ENCODE measurements around the gene ASCL5.

DNA sequence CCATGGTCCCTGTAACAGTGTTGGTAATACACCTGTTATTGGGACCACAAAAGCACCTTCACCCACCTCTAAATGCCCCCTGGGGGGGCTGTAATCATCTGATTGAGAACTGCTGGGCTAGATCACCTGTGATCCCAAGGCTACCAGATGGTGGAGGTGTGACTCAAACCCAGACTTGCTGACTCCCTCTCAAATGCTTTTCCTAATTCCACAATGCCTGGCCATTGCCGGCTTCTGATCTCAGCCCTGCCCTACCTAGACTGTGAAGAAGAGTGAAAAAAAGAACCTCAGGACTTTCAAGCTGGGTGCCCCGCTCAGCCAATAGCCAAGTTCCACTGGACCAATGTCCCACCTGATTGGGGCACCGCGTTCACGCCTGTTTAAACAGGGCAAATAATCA, 17.7 kb upstream of the ASCL5 start:
- TF ChIP-seq TAF1 (IDR thresholded peaks at IDR 0.05; ENCODE audit: low read depth): no peak
- no peak for TF ChIP-seq CREB1 (IDR thresholded peaks at IDR 0.05; ENCODE audit: low read depth)
- TF ChIP-seq YY1 (IDR thresholded peaks at IDR 0.05; ENCODE audit: low read depth): no peak
- TF ChIP-seq EGR1 (IDR thresholded peaks at IDR 0.05): no peak
- TF ChIP-seq FOXM1 (IDR thresholded peaks at IDR 0.05; ENCODE audit: borderline replicate concordance, low read depth): no peak
- TF ChIP-seq EP300 (IDR thresholded peaks at IDR 0.05; ENCODE audit: borderline replicate concordance): no peak
- no peak for TF ChIP-seq RAD21 (IDR thresholded peaks at IDR 0.05; ENCODE audit: low read depth)
- TF ChIP-seq, protein P1, sequence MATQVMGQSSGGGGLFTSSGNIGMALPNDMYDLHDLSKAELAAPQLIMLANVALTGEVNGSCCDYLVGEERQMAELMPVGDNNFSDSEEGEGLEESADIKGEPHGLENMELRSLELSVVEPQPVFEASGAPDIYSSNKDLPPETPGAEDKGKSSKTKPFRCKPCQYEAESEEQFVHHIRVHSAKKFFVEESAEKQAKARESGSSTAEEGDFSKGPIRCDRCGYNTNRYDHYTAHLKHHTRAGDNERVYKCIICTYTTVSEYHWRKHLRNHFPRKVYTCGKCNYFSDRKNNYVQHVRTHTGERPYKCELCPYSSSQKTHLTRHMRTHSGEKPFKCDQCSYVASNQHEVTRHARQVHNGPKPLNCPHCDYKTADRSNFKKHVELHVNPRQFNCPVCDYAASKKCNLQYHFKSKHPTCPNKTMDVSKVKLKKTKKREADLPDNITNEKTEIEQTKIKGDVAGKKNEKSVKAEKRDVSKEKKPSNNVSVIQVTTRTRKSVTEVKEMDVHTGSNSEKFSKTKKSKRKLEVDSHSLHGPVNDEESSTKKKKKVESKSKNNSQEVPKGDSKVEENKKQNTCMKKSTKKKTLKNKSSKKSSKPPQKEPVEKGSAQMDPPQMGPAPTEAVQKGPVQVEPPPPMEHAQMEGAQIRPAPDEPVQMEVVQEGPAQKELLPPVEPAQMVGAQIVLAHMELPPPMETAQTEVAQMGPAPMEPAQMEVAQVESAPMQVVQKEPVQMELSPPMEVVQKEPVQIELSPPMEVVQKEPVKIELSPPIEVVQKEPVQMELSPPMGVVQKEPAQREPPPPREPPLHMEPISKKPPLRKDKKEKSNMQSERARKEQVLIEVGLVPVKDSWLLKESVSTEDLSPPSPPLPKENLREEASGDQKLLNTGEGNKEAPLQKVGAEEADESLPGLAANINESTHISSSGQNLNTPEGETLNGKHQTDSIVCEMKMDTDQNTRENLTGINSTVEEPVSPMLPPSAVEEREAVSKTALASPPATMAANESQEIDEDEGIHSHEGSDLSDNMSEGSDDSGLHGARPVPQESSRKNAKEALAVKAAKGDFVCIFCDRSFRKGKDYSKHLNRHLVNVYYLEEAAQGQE (IDR thresholded peaks at IDR 0.05; ENCODE audit: low read depth): no peak
- TF ChIP-seq TCF12 (IDR thresholded peaks at IDR 0.05; ENCODE audit: low read depth): no peak
- TF ChIP-seq NFIC (IDR thresholded peaks at IDR 0.05): no peak
- TF ChIP-seq, protein P2, sequence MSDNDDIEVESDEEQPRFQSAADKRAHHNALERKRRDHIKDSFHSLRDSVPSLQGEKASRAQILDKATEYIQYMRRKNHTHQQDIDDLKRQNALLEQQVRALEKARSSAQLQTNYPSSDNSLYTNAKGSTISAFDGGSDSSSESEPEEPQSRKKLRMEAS (IDR thresholded peaks at IDR 0.05): no peak
- TF ChIP-seq TEAD4 (IDR thresholded peaks at IDR 0.05): no peak
